Astrocyte of the cerebellum (primary cell): ENCODE data around the gene MTA1.

Source experiments
- DNase-seq: peaks from one replicate; pipeline ENCODE4 v3.0.0-alpha.2; 2011; ENCODE audit warnings: low read depth
- H3K4me3 ChIP-seq: 2 replicates; pipeline ENCODE4 v1.5.1; 2011; ENCODE audit warnings: mild to moderate bottlenecking, low read depth, low read length, moderate library complexity
- CTCF ChIP-seq: IDR thresholded peaks from 2 replicates; pipeline ENCODE4 v1.5.1; 2012; ENCODE audit warnings: low read length, low read depth, moderate library complexity, mild to moderate bottlenecking; ENCODE audit errors: missing control alignments
- in situ Hi-C: cut with HindIII; loops from 2 replicates; pipeline ENCODE4 v1.10.0; 2017; ENCODE audit warnings: low sequenced_read_pairs

The MTA1 gene

GRCh38 chr14:105471823-105472485 lies 52.3 kb downstream of the MTA1 start:
- H3K4me3 ChIP-seq, result no peak overlapping the region
- no peak for DNase-seq
- in situ Hi-C loops, result no loop called here
- no peak for TF ChIP-seq CTCF

GRCh38 chr14:105472486-105472991 lies 52.9 kb downstream of the MTA1 start:
- H3K4me3 ChIP-seq, result no peak overlapping the region
- no peak for TF ChIP-seq CTCF
- no peak for DNase-seq
- in situ Hi-C loops, result no loop called here

GRCh38 chr14:105473033-105473676 lies 53.5 kb downstream of the MTA1 start:
- no peak for TF ChIP-seq CTCF
- H3K4me3 ChIP-seq, result no peak overlapping the region
- in situ Hi-C loops, result no loop called here
- no peak for DNase-seq

GRCh38 chr14:105473677-105474482 lies 54.3 kb downstream of the MTA1 start:
- TF ChIP-seq CTCF, result no peak
- H3K4me3 ChIP-seq, result peak overlapping the region; percentile 47
- in situ Hi-C loops, result no loop called here
- peak; percentile 74 for DNase-seq

- TF ChIP-seq CTCF, result no peak
- H3K4me3 ChIP-seq, result peak within 1 kb of the TSS; percentile 58
- in situ Hi-C loops, result no loop called here
- DNase-seq, result no peak
Observed at GRCh38 chr14:105474483-105475268, 55.0 kb downstream of the MTA1 start, which contains the start of gene CRIP2. Gene CRIP2 (plus strand): TSS chr14:105474821. CDS start chr14:105474863, 42 bp downstream.
